ENCODE results near the gene DAZ3. TPM values are rescaled to one million over a fixed set of nuclear protein-coding genes. Genes with fewer than 3 reads are reported as not detected.
"Not testable (repeated sequence)": the region's sequence is repeated elsewhere in the genome, so short reads cannot be mapped to it uniquely, and the experiment has no call there.

The DAZ3 gene
- not detected for total RNA-seq

- ATAC-seq; DNase-seq (ENCODE audit: low spot score): not testable (repeated sequence)
Observed at GRCh38 chrY:24813293-24813692, at the start of gene DAZ3. Gene DAZ3 (minus strand): TSS chrY:24813393. CDS start chrY:24813185, 208 bp downstream.

GRCh38 chrY:24833619-24834018 is 20.4 kb upstream of the DAZ3 start, which contains the start of gene DAZ4:
Gene DAZ4 (plus strand): TSS chrY:24833919. CDS start chrY:24834127, 208 bp downstream.
- DNase-seq (ENCODE audit: low spot score); ATAC-seq: not testable (repeated sequence)

- peak; percentile 60 for ATAC-seq
- DNase-seq (ENCODE audit: low spot score) = not testable (repeated sequence)
Observed at GRCh38 chrY:24825069-24825468, 11.9 kb upstream of the DAZ3 start.

- DNase-seq (ENCODE audit: low spot score) = not testable (repeated sequence)
Observed at GRCh38 chrY:24824184-24824879, 11.1 kb upstream of the DAZ3 start.

GRCh38 chrY:24821836-24822235 is 8.6 kb upstream of the DAZ3 start:
- DNase-seq (ENCODE audit: low spot score) = not testable (repeated sequence)
- ATAC-seq = peak; percentile 59

More at GRCh38 chrY:24824184-24824879, 11.1 kb upstream of the DAZ3 start:
- ATAC-seq = peak; percentile 76

Other genes with a start within 250 kb of the DAZ3 start
- gene BPY2B, start 195.4 kb downstream of the DAZ3 start, total RNA-seq = not detected
- gene DAZ4, start 20.5 kb upstream of the DAZ3 start, total RNA-seq = not detected
- not detected for gene BPY2C, start 238.7 kb upstream of the DAZ3 start, total RNA-seq

All from left lobe of liver (tissue), 2 donors.